SK-N-SH treated with all-trans-retinoic acid at 6 μM for 48 hours (cell line): ENCODE results near the gene COL4A1.

Experiments used
- ATAC-seq: fragments of 200-7000 bp; cut with Tn5 transposase; 3 replicates; pipeline ENCODE4 v1.9.1; 2020; ENCODE audit warnings: mild to moderate bottlenecking, moderate library complexity
- ARNTL ChIP-seq: fragments of 450-650 bp; formaldehyde crosslinking; IDR thresholded peaks from 2 replicates; pipeline ENCODE4 v1.5.0; 2020; ENCODE audit warnings: low read depth, mild to moderate bottlenecking, moderate library complexity, borderline replicate concordance
- CSDC2 ChIP-seq: fragments of 250-450 bp; sonication (Bioruptor Pico); IDR thresholded peaks from 2 replicates; pipeline ENCODE4 v1.5.0; 2020; ENCODE audit warnings: mild to moderate bottlenecking, moderate library complexity
- ESRRG ChIP-seq: fragments of 250-450 bp; sonication (Bioruptor Pico); IDR thresholded peaks from 2 replicates; pipeline ENCODE4 v1.6.1; 2021; ENCODE audit warnings: mild to moderate bottlenecking
- GLIS3 ChIP-seq: fragments of 250-450 bp; sonication (Bioruptor Pico); IDR thresholded peaks from 2 replicates; pipeline ENCODE4 v1.5.0; 2020; ENCODE audit warnings: mild to moderate bottlenecking, moderate library complexity
- ISL1 ChIP-seq: fragments of 250-450 bp; sonication (Bioruptor Pico); IDR thresholded peaks from 2 replicates; pipeline ENCODE4 v2.1.2; 2022; ENCODE audit warnings: mild to moderate bottlenecking, moderate library complexity
- OSR1 ChIP-seq: fragments of 250-450 bp; sonication (Bioruptor Pico); IDR thresholded peaks from 2 replicates; pipeline ENCODE4 v1.8.0; 2022; ENCODE audit warnings: moderate library complexity, mild to moderate bottlenecking, inconsistent platforms
- RARB ChIP-seq: fragments of 250-450 bp; sonication (Bioruptor Pico); IDR thresholded peaks from 2 replicates; pipeline ENCODE4 v1.8.0; 2021; ENCODE audit warnings: mild to moderate bottlenecking, moderate library complexity
- SNAI2 ChIP-seq: fragments of 250-450 bp; sonication (Bioruptor Pico); IDR thresholded peaks from 2 replicates; pipeline ENCODE4 v1.5.0; 2020; ENCODE audit warnings: mild to moderate bottlenecking, moderate library complexity
- TCF4 ChIP-seq: fragments of 250-450 bp; sonication (Bioruptor Pico); IDR thresholded peaks from 2 replicates; pipeline ENCODE4 v1.8.0; 2021; ENCODE audit warnings: mild to moderate bottlenecking, moderate library complexity, borderline replicate concordance
- TOX ChIP-seq: fragments of 250-450 bp; sonication (Bioruptor Pico); IDR thresholded peaks from 2 replicates; pipeline ENCODE4 v1.8.0; 2021; ENCODE audit warnings: mild to moderate bottlenecking, moderate library complexity, borderline replicate concordance
- ZC3H10 ChIP-seq: fragments of 250-450 bp; sonication (Bioruptor Pico); IDR thresholded peaks from 2 replicates; pipeline ENCODE4 v1.5.1; 2021; ENCODE audit warnings: mild to moderate bottlenecking, moderate library complexity
- ZFP3 ChIP-seq: fragments of 250-450 bp; sonication (Bioruptor Pico); IDR thresholded peaks from 2 replicates; pipeline ENCODE4 v1.5.0; 2020; ENCODE audit warnings: mild to moderate bottlenecking, moderate library complexity
- ZFP30 ChIP-seq: fragments of 450-650 bp; formaldehyde crosslinking; IDR thresholded peaks from 2 replicates; pipeline ENCODE4 v1.5.0; 2022; ENCODE audit warnings: mild to moderate bottlenecking, moderate library complexity
- ZNF565 ChIP-seq: fragments of 450-650 bp; formaldehyde crosslinking; conservative IDR thresholded peaks from 2 replicates; pipeline ENCODE4 v1.5.0; 2020; ENCODE audit warnings: low read depth, mild to moderate bottlenecking, moderate library complexity
- ZNF70 ChIP-seq: fragments of 450-650 bp; formaldehyde crosslinking; IDR thresholded peaks from 2 replicates; pipeline ENCODE4 v1.5.0; 2020; ENCODE audit warnings: mild to moderate bottlenecking, moderate library complexity
- ZNF8 ChIP-seq: fragments of 450-650 bp; formaldehyde crosslinking; IDR thresholded peaks from 2 replicates; pipeline ENCODE4 v1.5.0; 2020; ENCODE audit warnings: mild to moderate bottlenecking, moderate library complexity
- TF ChIP-seq, protein P1 (sequence below): fragments of 250-450 bp; sonication (Bioruptor Pico); IDR thresholded peaks from 2 replicates; pipeline ENCODE4 v1.8.0; 2021; ENCODE audit warnings: low read depth, mild to moderate bottlenecking, moderate library complexity, borderline replicate concordance
- TF ChIP-seq, protein P2 (sequence below): fragments of 250-450 bp; sonication (Bioruptor Pico); IDR thresholded peaks from 2 replicates; pipeline ENCODE4 v1.5.1; 2021; ENCODE audit warnings: mild to moderate bottlenecking, moderate library complexity
- TF ChIP-seq, protein P3 (sequence below): fragments of 250-450 bp; sonication (Bioruptor Pico); IDR thresholded peaks from 2 replicates; pipeline ENCODE4 v1.5.0; 2020; ENCODE audit warnings: mild to moderate bottlenecking, moderate library complexity
- TF ChIP-seq, protein P4 (sequence below): fragments of 250-450 bp; sonication (Bioruptor Pico); IDR thresholded peaks from 2 replicates; pipeline ENCODE4 v1.5.1; 2020; ENCODE audit warnings: low read depth, mild to moderate bottlenecking, moderate library complexity

COL4A1 gene

DNA sequence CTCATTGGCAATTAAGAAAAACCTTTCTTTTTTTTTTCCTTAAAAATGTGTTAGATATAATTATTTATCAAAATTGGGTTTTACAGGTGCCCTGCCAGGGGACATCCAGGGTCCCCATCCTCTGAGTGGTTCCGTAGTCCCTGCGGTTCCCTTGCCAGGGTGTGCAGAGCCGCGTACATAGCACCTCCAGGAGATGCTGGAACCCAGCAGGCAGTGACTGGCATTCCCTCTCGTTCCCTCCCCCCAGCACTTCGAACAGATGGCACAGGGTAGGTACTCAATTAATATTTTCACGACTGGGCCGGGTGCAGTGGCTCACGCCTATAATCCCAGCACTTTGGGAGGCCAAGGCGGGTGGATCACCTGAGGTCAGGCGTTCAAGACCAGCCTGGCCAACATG, 82.0 kb downstream of the COL4A1 start:
- no peak for TF ChIP-seq ARNTL (CRISPR knock-in tag)
- no peak for TF ChIP-seq ZFP30 (CRISPR knock-in tag)
- no peak for TF ChIP-seq ZFP3 (CRISPR knock-in tag)
- TF ChIP-seq CSDC2 (CRISPR knock-in tag) = no peak
- TF ChIP-seq TCF4 (CRISPR knock-in tag) = no peak
- no peak for TF ChIP-seq ZNF8 (CRISPR knock-in tag)
- TF ChIP-seq, protein P1, sequence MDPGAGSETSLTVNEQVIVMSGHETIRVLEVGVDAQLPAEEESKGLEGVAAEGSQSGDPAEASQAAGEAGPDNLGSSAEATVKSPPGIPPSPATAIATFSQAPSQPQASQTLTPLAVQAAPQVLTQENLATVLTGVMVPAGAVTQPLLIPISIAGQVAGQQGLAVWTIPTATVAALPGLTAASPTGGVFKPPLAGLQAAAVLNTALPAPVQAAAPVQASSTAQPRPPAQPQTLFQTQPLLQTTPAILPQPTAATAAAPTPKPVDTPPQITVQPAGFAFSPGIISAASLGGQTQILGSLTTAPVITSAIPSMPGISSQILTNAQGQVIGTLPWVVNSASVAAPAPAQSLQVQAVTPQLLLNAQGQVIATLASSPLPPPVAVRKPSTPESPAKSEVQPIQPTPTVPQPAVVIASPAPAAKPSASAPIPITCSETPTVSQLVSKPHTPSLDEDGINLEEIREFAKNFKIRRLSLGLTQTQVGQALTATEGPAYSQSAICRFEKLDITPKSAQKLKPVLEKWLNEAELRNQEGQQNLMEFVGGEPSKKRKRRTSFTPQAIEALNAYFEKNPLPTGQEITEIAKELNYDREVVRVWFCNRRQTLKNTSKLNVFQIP = no peak
- no peak for TF ChIP-seq OSR1 (CRISPR knock-in tag)
- no peak for ATAC-seq

DNA sequence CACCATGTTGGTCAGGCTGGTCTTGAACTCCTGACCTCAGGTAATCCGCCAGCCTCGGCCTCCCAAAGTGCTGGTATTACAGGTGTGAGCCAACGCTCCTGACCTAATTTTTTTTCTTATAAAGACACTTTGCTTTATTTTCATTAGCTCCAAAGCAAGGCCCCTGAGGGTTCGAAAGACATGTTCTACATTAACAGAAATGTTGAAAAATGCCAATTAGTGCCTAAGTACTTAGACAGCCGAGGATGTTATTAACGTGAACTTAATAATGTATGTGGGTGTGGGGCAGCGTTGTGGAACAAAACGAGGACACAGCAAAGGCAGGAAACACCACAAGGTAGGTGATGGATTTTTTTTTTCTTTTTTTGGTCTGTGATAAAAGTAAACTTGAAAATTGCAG, 82.4 kb downstream of the COL4A1 start:
- ATAC-seq = no peak
- TF ChIP-seq GLIS3 (CRISPR knock-in tag) = no peak
- TF ChIP-seq ARNTL (CRISPR knock-in tag) = no peak
- no peak for TF ChIP-seq ZNF8 (CRISPR knock-in tag)
- TF ChIP-seq SNAI2 (CRISPR knock-in tag) = no peak
- no peak for TF ChIP-seq ZNF70
- no peak for TF ChIP-seq ISL1 (CRISPR knock-in tag)
- no peak for TF ChIP-seq RARB (CRISPR knock-in tag)
- TF ChIP-seq, protein P2, sequence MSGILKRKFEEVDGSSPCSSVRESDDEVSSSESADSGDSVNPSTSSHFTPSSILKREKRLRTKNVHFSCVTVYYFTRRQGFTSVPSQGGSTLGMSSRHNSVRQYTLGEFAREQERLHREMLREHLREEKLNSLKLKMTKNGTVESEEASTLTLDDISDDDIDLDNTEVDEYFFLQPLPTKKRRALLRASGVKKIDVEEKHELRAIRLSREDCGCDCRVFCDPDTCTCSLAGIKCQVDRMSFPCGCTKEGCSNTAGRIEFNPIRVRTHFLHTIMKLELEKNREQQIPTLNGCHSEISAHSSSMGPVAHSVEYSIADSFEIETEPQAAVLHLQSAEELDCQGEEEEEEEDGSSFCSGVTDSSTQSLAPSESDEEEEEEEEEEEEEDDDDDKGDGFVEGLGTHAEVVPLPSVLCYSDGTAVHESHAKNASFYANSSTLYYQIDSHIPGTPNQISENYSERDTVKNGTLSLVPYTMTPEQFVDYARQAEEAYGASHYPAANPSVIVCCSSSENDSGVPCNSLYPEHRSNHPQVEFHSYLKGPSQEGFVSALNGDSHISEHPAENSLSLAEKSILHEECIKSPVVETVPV (CRISPR knock-in tag) = no peak
- TF ChIP-seq, protein P3, sequence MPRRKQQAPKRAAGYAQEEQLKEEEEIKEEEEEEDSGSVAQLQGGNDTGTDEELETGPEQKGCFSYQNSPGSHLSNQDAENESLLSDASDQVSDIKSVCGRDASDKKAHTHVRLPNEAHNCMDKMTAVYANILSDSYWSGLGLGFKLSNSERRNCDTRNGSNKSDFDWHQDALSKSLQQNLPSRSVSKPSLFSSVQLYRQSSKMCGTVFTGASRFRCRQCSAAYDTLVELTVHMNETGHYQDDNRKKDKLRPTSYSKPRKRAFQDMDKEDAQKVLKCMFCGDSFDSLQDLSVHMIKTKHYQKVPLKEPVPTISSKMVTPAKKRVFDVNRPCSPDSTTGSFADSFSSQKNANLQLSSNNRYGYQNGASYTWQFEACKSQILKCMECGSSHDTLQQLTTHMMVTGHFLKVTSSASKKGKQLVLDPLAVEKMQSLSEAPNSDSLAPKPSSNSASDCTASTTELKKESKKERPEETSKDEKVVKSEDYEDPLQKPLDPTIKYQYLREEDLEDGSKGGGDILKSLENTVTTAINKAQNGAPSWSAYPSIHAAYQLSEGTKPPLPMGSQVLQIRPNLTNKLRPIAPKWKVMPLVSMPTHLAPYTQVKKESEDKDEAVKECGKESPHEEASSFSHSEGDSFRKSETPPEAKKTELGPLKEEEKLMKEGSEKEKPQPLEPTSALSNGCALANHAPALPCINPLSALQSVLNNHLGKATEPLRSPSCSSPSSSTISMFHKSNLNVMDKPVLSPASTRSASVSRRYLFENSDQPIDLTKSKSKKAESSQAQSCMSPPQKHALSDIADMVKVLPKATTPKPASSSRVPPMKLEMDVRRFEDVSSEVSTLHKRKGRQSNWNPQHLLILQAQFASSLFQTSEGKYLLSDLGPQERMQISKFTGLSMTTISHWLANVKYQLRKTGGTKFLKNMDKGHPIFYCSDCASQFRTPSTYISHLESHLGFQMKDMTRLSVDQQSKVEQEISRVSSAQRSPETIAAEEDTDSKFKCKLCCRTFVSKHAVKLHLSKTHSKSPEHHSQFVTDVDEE (CRISPR knock-in tag) = no peak
- TF ChIP-seq, protein P4, sequence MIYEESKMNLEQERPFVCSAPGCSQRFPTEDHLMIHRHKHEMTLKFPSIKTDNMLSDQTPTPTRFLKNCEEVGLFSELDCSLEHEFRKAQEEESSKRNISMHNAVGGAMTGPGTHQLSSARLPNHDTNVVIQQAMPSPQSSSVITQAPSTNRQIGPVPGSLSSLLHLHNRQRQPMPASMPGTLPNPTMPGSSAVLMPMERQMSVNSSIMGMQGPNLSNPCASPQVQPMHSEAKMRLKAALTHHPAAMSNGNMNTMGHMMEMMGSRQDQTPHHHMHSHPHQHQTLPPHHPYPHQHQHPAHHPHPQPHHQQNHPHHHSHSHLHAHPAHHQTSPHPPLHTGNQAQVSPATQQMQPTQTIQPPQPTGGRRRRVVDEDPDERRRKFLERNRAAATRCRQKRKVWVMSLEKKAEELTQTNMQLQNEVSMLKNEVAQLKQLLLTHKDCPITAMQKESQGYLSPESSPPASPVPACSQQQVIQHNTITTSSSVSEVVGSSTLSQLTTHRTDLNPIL (CRISPR knock-in tag) = no peak
- no peak for TF ChIP-seq ZFP3 (CRISPR knock-in tag)

DNA sequence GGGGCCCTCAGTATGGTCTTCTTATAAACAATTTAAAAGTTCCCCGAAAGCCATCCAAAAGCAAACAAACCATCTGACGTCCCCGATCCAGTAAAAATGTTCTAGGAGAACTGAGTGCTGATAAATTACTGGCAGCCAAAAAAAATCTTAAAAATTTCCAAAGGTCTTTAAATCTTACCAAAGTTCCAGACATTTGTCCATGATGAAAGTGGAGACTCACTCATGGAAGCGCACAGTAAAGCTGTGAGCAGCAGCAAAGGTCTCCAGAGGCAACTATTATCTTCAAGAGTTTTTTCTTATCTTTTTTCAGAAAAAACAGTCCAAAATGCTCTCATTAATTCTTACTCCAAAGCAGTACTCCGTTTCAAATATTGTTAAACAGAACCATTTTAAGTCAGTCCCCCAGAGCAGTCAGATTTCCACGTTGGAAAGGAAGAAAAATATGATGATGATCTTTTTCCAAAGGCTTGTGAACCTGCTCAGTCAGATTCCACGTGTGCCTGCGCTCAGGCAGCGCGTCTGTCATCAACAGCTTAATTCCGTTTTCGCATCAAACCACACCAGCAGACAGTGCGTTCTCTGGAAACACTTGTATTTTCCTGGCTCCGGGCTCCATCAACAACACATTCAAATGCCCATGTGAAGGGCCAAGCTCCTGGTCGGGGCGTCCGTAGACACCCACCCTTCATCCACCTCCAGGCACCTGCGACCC, 85.4 kb downstream of the COL4A1 start:
- no peak for ATAC-seq
- TF ChIP-seq, protein P1 = no peak
- TF ChIP-seq ISL1 (CRISPR knock-in tag) = no peak
- no peak for TF ChIP-seq ESRRG (CRISPR knock-in tag)
- TF ChIP-seq ZC3H10 (CRISPR knock-in tag) = no peak
- no peak for TF ChIP-seq ZFP30 (CRISPR knock-in tag)
- no peak for TF ChIP-seq ZFP3 (CRISPR knock-in tag)
- no peak for TF ChIP-seq ZNF565 (CRISPR knock-in tag)
- TF ChIP-seq TOX (CRISPR knock-in tag) = no peak
- TF ChIP-seq CSDC2 (CRISPR knock-in tag) = no peak
- TF ChIP-seq, protein P3 (CRISPR knock-in tag) = no peak
- no peak for TF ChIP-seq GLIS3 (CRISPR knock-in tag)
- TF ChIP-seq ARNTL (CRISPR knock-in tag) = no peak
- TF ChIP-seq OSR1 (CRISPR knock-in tag) = no peak
- TF ChIP-seq, all 23 proteins: peak for 0
